A549 treated with CORT108297 at 1 μM for 4 hours (cell line): Measurements from ENCODE around the gene RPL9. TPM values are rescaled to one million over a fixed set of nuclear protein-coding genes. Genes with fewer than 3 reads are reported as not detected.

Source experiments
- total RNA-seq: library from RNA; stranded (reverse); fragments of 200-300 nt; extraction: Qiagen RNA extraction; gene quantifications from 5 replicates; pipeline ENCODE4 v1.2.3, GENCODE V29; 2022

Gene RPL9
- total RNA-seq, result 816 to 1,627 TPM (median 858 TPM) in 5 replicates

GRCh38 chr4:39458505-39459300 is at the start of gene RPL9, which contains the start of gene LIAS:
Gene RPL9 (minus strand): TSS chr4:39458922. CDS start chr4:39458439, 483 bp downstream.
Gene LIAS (plus strand): TSS chr4:39459056. CDS start chr4:39459118, 62 bp downstream.

GRCh38 chr4:39406763-39407583 is 51.7 kb downstream of the RPL9 start, which contains the start of gene KLB:
Gene KLB (plus strand): TSS chr4:39406930. CDS start chr4:39406950, 20 bp downstream.

Other genes with a start within 250 kb of the RPL9 start
- gene RFC1, start 92.6 kb downstream of the RPL9 start, total RNA-seq, result 16.3 to 26.6 TPM (median 18.4 TPM) in 5 replicates
- gene KLB, start 52.0 kb downstream of the RPL9 start, total RNA-seq, result 0.07 to 0.11 TPM (median 0.08 TPM) in 5 replicates
- gene LIAS, start 134 bp upstream of the RPL9 start, total RNA-seq, result 10.0 to 13.3 TPM (median 11.0 TPM) in 5 replicates
- 230 to 378 TPM (median 256 TPM) in 5 replicates for gene UGDH, start 68.5 kb upstream of the RPL9 start, total RNA-seq
- 13.4 to 20.6 TPM (median 19.8 TPM) in 5 replicates for gene SMIM14, start 179.9 kb upstream of the RPL9 start, total RNA-seq
- gene UBE2K, start 239.2 kb upstream of the RPL9 start, total RNA-seq, result 59.0 to 79.4 TPM (median 75.2 TPM) in 5 replicates